LNCaP clone FGC (cell line): ENCODE measurements around the gene ZCCHC7.

Experiments
- DNase-seq: peaks from one replicate; pipeline ENCODE4 v3.0.0-alpha.2; 2011; ENCODE audit warnings: low read depth
- H3K4me3 ChIP-seq: 2 replicates; pipeline ENCODE4 v1.5.1; 2011; ENCODE audit warnings: mild to moderate bottlenecking, low read depth, low read length, control low read depth
- CTCF ChIP-seq: IDR thresholded peaks from 2 replicates; pipeline ENCODE4 v1.5.1; 2012; ENCODE audit warnings: mild to moderate bottlenecking; ENCODE audit not compliant: control insufficient read depth, insufficient read depth; ENCODE audit errors: extremely low read depth

The ZCCHC7 gene

GRCh38 chr9:37220971-37221370 is 100.6 kb downstream of the ZCCHC7 start:
- TF ChIP-seq CTCF: no peak
- H3K4me3 ChIP-seq: no peak overlapping the region
- DNase-seq: no peak

- no peak for DNase-seq
- no peak for TF ChIP-seq CTCF
- no peak overlapping the region for H3K4me3 ChIP-seq
Measured at GRCh38 chr9:37221489-37222106, 101.2 kb downstream of the ZCCHC7 start.

GRCh38 chr9:37229455-37229854 is 109.1 kb downstream of the ZCCHC7 start:
- no peak overlapping the region for H3K4me3 ChIP-seq
- DNase-seq: no peak
- TF ChIP-seq CTCF: no peak

- peak; percentile 86 for DNase-seq
- TF ChIP-seq CTCF: no peak
- no peak overlapping the region for H3K4me3 ChIP-seq
Measured at GRCh38 chr9:37229882-37230482, 109.6 kb downstream of the ZCCHC7 start.

- H3K4me3 ChIP-seq: no peak overlapping the region
- no peak for DNase-seq
- TF ChIP-seq CTCF: no peak
Measured at GRCh38 chr9:37236822-37237221, 116.4 kb downstream of the ZCCHC7 start.

- no peak for TF ChIP-seq CTCF
- H3K4me3 ChIP-seq: no peak overlapping the region
- no peak for DNase-seq
Measured at GRCh38 chr9:37238122-37238521, 117.7 kb downstream of the ZCCHC7 start.
